ENCODE measurements around the gene TBX10. TPM values are rescaled to one million over a fixed set of nuclear protein-coding genes. Genes with fewer than 3 reads are reported as not detected.
A peak's percentile ranks its signal among the peaks of the same experiment; 100 is the strongest.

The TBX10 gene
- total RNA-seq, 2 donors from 2014 or later, result not detected

- Mint-ChIP-seq H3K27ac (peak overlapping the region; percentile 58 to 94), H3K9me3 (peaks cover 0 to 18% of the 10 kb centered on the region in 2 donors), H3K36me3 (peaks cover 0 to 37% of the 10 kb centered on the region in 2 donors)
- DNase-seq (ENCODE audit: low spot score in 2 of 2) (peak in 1 of 2 donors; percentile 41), ATAC-seq (peak; percentile 4 to 35)
Observed at GRCh38 chr11:67584205-67584880, 55.2 kb downstream of the TBX10 start.

DNA sequence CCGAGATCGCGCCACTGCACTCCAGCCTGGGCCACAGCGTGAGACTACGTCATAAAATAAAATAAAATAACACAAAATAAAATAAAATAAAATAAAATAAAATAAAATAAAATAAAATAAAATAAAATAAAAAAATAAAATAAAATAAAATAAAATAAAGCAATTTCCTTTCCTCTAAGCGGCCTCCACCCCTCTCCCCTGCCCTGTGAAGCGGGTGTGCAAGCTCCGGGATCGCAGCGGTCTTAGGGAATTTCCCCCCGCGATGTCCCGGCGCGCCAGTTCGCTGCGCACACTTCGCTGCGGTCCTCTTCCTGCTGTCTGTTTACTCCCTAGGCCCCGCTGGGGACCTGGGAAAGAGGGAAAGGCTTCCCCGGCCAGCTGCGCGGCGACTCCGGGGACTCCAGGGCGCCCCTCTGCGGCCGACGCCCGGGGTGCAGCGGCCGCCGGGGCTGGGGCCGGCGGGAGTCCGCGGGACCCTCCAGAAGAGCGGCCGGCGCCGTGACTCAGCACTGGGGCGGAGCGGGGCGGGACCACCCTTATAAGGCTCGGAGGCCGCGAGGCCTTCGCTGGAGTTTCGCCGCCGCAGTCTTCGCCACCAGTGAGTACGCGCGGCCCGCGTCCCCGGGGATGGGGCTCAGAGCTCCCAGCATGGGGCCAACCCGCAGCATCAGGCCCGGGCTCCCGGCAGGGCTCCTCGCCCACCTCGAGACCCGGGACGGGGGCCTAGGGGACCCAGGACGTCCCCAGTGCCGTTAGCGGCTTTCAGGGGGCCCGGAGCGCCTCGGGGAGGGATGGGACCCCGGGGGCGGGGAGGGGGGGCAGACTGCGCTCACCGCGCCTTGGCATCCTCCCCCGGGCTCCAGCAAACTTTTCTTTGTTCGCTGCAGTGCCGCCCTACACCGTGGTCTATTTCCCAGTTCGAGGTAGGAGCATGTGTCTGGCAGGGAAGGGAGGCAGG lies 56.0 kb downstream of the TBX10 start, which contains the start of gene GSTP1:
Gene GSTP1 (plus strand): TSS at position 566 of the 958 bp plus-strand sequence. CDS start 32 bp downstream, at position 598.
- peaks cover 0 to 37% of the 10 kb centered on the region in 2 donors for H3K36me3 Mint-ChIP-seq
- H3K27ac Mint-ChIP-seq, result peak within 1 kb of the TSS; percentile 62 to 94
- peak; percentile 87 to 96 for ATAC-seq
- peaks cover 0 to 18% of the 10 kb centered on the region in 2 donors for H3K9me3 Mint-ChIP-seq
- DNase-seq (ENCODE audit: low spot score in 2 of 2), result peak; percentile 80 to 85

GRCh38 chr11:67582011-67582410 lies 57.6 kb downstream of the TBX10 start:
- no peak for ATAC-seq

DNA sequence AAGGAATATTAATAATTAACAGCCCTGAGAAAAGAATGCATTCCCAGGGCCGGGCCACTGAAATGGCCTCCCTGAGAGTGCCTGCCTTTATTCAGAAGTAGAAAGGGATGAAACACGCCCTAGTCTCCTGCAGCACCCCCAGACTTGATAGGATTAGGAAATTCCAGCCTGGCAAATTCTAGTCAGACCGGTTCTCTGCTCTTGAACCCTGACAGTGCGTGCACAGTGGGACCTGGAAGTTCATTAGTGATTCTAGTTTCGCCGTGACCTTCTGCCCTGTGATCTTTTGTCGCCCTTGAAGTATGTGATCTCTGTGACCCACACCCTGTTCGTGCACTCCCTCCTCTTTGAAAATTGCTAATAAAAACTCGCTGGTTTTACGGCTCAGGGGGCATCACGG lies 58.1 kb downstream of the TBX10 start:
- ATAC-seq (no peak), DNase-seq (ENCODE audit: low spot score in 2 of 2) (no peak)
- Mint-ChIP-seq H3K9me3 (peaks cover 0 to 9% of the 10 kb centered on the region in 2 donors), H3K27ac (peak overlapping the region in 1 of 2 donors; percentile 33), H3K36me3 (peaks cover 0 to 19% of the 10 kb centered on the region in 2 donors)

More at GRCh38 chr11:67582011-67582410, 57.6 kb downstream of the TBX10 start:
- no peak overlapping the region for H3K27ac Mint-ChIP-seq
- peaks cover 0 to 24% of the 10 kb centered on the region in 2 donors for H3K36me3 Mint-ChIP-seq
- DNase-seq (ENCODE audit: low spot score in 2 of 2), result no peak
- H3K9me3 Mint-ChIP-seq, result peaks cover 0 to 13% of the 10 kb centered on the region in 2 donors

Other genes with a start within 250 kb of the TBX10 start
- 10 to 100 TPM; 35.6 to 53.7 TPM for gene RAD9A, start 247.8 kb downstream of the TBX10 start, total RNA-seq
- gene PPP1CA, start 237.9 kb downstream of the TBX10 start, total RNA-seq, result 100 to 1,000 TPM; 238 to 253 TPM
- gene TBC1D10C, start 235.7 kb downstream of the TBX10 start, total RNA-seq, result 100 to 1,000 TPM; 135 to 155 TPM
- 1 to 10 TPM; 1.4 to 4.5 TPM for gene CARNS1, start 224.1 kb downstream of the TBX10 start, total RNA-seq
- gene RPS6KB2, start 211.3 kb downstream of the TBX10 start, total RNA-seq, result 10 to 100 TPM; 64.3 to 68.8 TPM
- gene PTPRCAP, start 202.1 kb downstream of the TBX10 start, total RNA-seq, result 100 to 1,000 TPM in 1 of 2 donors, 10 to 100 TPM in 1; 65.2 to 131 TPM
- 100 to 1,000 TPM; 293 to 428 TPM for gene CORO1B, start 196.3 kb downstream of the TBX10 start, total RNA-seq
- not detected for gene GPR152, start 187.0 kb downstream of the TBX10 start, total RNA-seq
- gene CABP4, start 184.4 kb downstream of the TBX10 start, total RNA-seq, result 1 to 10 TPM; 1.7 to 2.8 TPM
- 10 to 100 TPM; 39.1 to 77.9 TPM for gene TMEM134, start 170.5 kb downstream of the TBX10 start, total RNA-seq
- gene AIP, start 156.7 kb downstream of the TBX10 start, total RNA-seq, result 100 to 1,000 TPM; 151 to 207 TPM
- gene PITPNM1, start 134.4 kb downstream of the TBX10 start, total RNA-seq, result 100 to 1,000 TPM; 102 to 122 TPM
- gene CDK2AP2, start 131.6 kb downstream of the TBX10 start, total RNA-seq, result 10 to 100 TPM; 72.4 to 85.2 TPM
- gene CABP2, start 116.3 kb downstream of the TBX10 start, total RNA-seq, result not detected
- gene GSTP1, start 56.0 kb downstream of the TBX10 start, total RNA-seq, result 100 to 1,000 TPM; 247 to 466 TPM
- 100 to 1,000 TPM; 237 to 286 TPM for gene NDUFV1, start 32.8 kb downstream of the TBX10 start, total RNA-seq
- 10 to 100 TPM; 27.6 to 37.3 TPM for gene NUDT8, start 9.8 kb downstream of the TBX10 start, total RNA-seq
- under 1 TPM in 1 of 2 donors, not detected in 1; 0.18 TPM for gene ACY3, start 11.0 kb upstream of the TBX10 start, total RNA-seq
- not detected for gene ALDH3B2, start 34.9 kb upstream of the TBX10 start, total RNA-seq

Measured in activated naive CD4-positive, alpha-beta T cell treated with anti-CD3 and anti-CD28 coated beads, Interleukin-2, amount 50 U/mL, for 72 hours (primary cell).